ENCODE measurements around the gene RNPEPL1.

DNA sequence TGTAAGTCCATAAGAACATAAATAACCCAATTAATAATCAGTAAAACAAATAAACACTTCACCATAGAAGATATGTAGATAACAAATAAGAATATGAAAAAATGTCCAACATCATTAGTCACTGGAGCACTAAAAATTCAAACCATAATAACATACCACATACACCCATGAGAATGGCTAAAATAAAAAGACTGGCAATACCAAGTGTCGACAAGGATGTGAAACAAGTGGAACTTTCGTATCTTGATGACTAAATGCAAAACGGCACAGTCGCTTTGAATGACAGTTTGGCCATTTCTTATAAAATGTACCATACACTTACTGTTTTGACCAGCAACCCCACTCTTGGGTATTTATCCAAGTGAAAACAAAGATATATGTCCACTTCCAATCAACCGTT, 37.2 kb upstream of the RNPEPL1 start:
- no peak for TF ChIP-seq KLF16 (tag by site-specific recombination; IDR thresholded peaks at IDR 0.05)
- no peak for TF ChIP-seq ZNF19 (tag by site-specific recombination; IDR thresholded peaks at IDR 0.05; ENCODE audit: low read depth)
- TF ChIP-seq, protein P1, sequence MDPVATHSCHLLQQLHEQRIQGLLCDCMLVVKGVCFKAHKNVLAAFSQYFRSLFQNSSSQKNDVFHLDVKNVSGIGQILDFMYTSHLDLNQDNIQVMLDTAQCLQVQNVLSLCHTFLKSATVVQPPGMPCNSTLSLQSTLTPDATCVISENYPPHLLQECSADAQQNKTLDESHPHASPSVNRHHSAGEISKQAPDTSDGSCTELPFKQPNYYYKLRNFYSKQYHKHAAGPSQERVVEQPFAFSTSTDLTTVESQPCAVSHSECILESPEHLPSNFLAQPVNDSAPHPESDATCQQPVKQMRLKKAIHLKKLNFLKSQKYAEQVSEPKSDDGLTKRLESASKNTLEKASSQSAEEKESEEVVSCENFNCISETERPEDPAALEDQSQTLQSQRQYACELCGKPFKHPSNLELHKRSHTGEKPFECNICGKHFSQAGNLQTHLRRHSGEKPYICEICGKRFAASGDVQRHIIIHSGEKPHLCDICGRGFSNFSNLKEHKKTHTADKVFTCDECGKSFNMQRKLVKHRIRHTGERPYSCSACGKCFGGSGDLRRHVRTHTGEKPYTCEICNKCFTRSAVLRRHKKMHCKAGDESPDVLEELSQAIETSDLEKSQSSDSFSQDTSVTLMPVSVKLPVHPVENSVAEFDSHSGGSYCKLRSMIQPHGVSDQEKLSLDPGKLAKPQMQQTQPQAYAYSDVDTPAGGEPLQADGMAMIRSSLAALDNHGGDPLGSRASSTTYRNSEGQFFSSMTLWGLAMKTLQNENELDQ (tag by site-specific recombination; IDR thresholded peaks at IDR 0.05; ENCODE audit: low read depth), result no peak
- TF ChIP-seq, protein P2, sequence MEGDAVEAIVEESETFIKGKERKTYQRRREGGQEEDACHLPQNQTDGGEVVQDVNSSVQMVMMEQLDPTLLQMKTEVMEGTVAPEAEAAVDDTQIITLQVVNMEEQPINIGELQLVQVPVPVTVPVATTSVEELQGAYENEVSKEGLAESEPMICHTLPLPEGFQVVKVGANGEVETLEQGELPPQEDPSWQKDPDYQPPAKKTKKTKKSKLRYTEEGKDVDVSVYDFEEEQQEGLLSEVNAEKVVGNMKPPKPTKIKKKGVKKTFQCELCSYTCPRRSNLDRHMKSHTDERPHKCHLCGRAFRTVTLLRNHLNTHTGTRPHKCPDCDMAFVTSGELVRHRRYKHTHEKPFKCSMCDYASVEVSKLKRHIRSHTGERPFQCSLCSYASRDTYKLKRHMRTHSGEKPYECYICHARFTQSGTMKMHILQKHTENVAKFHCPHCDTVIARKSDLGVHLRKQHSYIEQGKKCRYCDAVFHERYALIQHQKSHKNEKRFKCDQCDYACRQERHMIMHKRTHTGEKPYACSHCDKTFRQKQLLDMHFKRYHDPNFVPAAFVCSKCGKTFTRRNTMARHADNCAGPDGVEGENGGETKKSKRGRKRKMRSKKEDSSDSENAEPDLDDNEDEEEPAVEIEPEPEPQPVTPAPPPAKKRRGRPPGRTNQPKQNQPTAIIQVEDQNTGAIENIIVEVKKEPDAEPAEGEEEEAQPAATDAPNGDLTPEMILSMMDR (tag by site-specific recombination; IDR thresholded peaks at IDR 0.05), result no peak
- TF ChIP-seq, protein P3, sequence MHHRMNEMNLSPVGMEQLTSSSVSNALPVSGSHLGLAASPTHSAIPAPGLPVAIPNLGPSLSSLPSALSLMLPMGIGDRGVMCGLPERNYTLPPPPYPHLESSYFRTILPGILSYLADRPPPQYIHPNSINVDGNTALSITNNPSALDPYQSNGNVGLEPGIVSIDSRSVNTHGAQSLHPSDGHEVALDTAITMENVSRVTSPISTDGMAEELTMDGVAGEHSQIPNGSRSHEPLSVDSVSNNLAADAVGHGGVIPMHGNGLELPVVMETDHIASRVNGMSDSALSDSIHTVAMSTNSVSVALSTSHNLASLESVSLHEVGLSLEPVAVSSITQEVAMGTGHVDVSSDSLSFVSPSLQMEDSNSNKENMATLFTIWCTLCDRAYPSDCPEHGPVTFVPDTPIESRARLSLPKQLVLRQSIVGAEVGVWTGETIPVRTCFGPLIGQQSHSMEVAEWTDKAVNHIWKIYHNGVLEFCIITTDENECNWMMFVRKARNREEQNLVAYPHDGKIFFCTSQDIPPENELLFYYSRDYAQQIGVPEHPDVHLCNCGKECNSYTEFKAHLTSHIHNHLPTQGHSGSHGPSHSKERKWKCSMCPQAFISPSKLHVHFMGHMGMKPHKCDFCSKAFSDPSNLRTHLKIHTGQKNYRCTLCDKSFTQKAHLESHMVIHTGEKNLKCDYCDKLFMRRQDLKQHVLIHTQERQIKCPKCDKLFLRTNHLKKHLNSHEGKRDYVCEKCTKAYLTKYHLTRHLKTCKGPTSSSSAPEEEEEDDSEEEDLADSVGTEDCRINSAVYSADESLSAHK (tag by site-specific recombination; IDR thresholded peaks at IDR 0.05), result no peak
- TF ChIP-seq, protein P4, sequence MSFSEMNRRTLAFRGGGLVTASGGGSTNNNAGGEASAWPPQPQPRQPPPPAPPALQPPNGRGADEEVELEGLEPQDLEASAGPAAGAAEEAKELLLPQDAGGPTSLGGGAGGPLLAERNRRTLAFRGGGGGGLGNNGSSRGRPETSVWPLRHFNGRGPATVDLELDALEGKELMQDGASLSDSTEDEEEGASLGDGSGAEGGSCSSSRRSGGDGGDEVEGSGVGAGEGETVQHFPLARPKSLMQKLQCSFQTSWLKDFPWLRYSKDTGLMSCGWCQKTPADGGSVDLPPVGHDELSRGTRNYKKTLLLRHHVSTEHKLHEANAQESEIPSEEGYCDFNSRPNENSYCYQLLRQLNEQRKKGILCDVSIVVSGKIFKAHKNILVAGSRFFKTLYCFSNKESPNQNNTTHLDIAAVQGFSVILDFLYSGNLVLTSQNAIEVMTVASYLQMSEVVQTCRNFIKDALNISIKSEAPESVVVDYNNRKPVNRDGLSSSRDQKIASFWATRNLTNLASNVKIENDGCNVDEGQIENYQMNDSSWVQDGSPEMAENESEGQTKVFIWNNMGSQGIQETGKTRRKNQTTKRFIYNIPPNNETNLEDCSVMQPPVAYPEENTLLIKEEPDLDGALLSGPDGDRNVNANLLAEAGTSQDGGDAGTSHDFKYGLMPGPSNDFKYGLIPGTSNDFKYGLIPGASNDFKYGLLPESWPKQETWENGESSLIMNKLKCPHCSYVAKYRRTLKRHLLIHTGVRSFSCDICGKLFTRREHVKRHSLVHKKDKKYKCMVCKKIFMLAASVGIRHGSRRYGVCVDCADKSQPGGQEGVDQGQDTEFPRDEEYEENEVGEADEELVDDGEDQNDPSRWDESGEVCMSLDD (tag by site-specific recombination; IDR thresholded peaks at IDR 0.05), result no peak
- TF ChIP-seq, protein P5, sequence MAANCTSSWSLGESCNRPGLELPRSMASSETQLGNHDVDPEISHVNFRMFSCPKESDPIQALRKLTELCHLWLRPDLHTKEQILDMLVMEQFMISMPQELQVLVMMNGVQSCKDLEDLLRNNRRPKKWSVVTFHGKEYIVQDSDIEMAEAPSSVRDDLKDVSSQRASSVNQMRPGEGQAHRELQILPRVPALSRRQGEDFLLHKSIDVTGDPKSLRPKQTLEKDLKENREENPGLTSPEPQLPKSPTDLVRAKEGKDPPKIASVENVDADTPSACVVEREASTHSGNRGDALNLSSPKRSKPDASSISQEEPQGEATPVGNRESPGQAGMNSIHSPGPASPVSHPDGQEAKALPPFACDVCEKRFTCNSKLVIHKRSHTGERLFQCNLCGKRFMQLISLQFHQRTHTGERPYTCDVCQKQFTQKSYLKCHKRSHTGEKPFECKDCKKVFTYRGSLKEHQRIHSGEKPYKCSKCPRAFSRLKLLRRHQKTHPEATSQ (tag by site-specific recombination; IDR thresholded peaks at IDR 0.05), result no peak
- TF ChIP-seq YY1 (tag by site-specific recombination; IDR thresholded peaks at IDR 0.05), result no peak
- TF ChIP-seq ZNF600 (tag by site-specific recombination; IDR thresholded peaks at IDR 0.05), result no peak
